HepG2 (cell line): Measurements from ENCODE around the gene GPS1. TPM values are rescaled to one million over a fixed set of nuclear protein-coding genes. Genes with fewer than 3 reads are reported as not detected.
A peak's percentile ranks its signal among the peaks of the same experiment; 100 is the strongest.

Experiments
- IKZF4 ChIP-seq: sonication (generic); formaldehyde crosslinking; IDR thresholded peaks from 2 replicates; pipeline ENCODE4 v1.5.1; 2020; ENCODE audit warnings: borderline replicate concordance, mild to moderate bottlenecking, low read depth, missing genetic modification reagents; ENCODE audit errors: not compliant biosample characterization
- KDM6A ChIP-seq: IDR thresholded peaks from 2 replicates; pipeline ENCODE4 v1.6.1; 2016; ENCODE audit warnings: low read depth
- KLF16 ChIP-seq, 2 experiments: sonication (generic) in 1 of 2; formaldehyde crosslinking in 1 of 2; IDR thresholded peaks; 2 replicates each; pipeline versions ENCODE4 v1.6.1 to v1.8.0; 2016 to 2023; ENCODE audit warnings: missing genetic modification reagents in 2 of 2, missing compliant biosample characterization in 1 of 2
- MED13 ChIP-seq: sonication (generic); formaldehyde crosslinking; IDR thresholded peaks from 2 replicates; pipeline ENCODE4 v1.5.0; 2020; ENCODE audit warnings: missing genetic modification reagents
- NPAS2 ChIP-seq: sonication (generic); formaldehyde crosslinking; IDR thresholded peaks from 2 replicates; pipeline ENCODE4 v1.8.0; 2022; ENCODE audit warnings: mild to moderate bottlenecking, missing genetic modification reagents, borderline replicate concordance
- SNAPC2 ChIP-seq: sonication (generic); formaldehyde crosslinking; IDR thresholded peaks from 2 replicates; pipeline ENCODE4 v1.8.1; 2022; ENCODE audit warnings: mild to moderate bottlenecking, missing genetic modification reagents
- TBP ChIP-seq: sonication (generic); formaldehyde crosslinking; IDR thresholded peaks from 2 replicates; pipeline ENCODE4 v1.5.0; 2020; ENCODE audit warnings: missing genetic modification reagents
- WIZ ChIP-seq: sonication (generic); formaldehyde crosslinking; IDR thresholded peaks from 2 replicates; pipeline ENCODE4 v1.5.1; 2020; ENCODE audit warnings: mild to moderate bottlenecking, missing genetic modification reagents
- ZFP1 ChIP-seq: IDR thresholded peaks from 2 replicates; pipeline ENCODE4 v1.6.1; 2016
- ZNF292 ChIP-seq: sonication (generic); formaldehyde crosslinking; IDR thresholded peaks from 2 replicates; pipeline ENCODE4 v1.8.1; 2022; ENCODE audit warnings: mild to moderate bottlenecking, low read depth, missing genetic modification reagents, borderline replicate concordance
- ZNF589 ChIP-seq: sonication (generic); formaldehyde crosslinking; conservative IDR thresholded peaks from 2 replicates; pipeline ENCODE4 v1.8.0; 2022; ENCODE audit warnings: mild to moderate bottlenecking, moderate library complexity, missing genetic modification reagents
- ZNF619 ChIP-seq: sonication (generic); formaldehyde crosslinking; IDR thresholded peaks from 2 replicates; pipeline ENCODE4 v1.4.0; 2020; ENCODE audit warnings: mild to moderate bottlenecking, missing genetic modification reagents
- ZNF883 ChIP-seq: sonication (generic); formaldehyde crosslinking; IDR thresholded peaks from 2 replicates; pipeline ENCODE4 v1.5.1; 2020; ENCODE audit warnings: mild to moderate bottlenecking, missing genetic modification reagents; ENCODE audit errors: not compliant biosample characterization
- polyA plus RNA-seq, 8 experiments: library from polyadenylated mRNA; depleted of rRNA in 3 of 8; stranded (reverse) in 7 of 8; unstranded in 1 of 8; fragments of >200 nt; fragmentation: Illumina TruSeq in 4 of 8; extraction: Trizol in 4 of 8; gene quantifications; 2 replicates each; pipeline versions ENCODE4 v1.2.1 to v1.2.3, GENCODE V29; 2011 to 2016; ENCODE audit warnings: low read depth in 4 of 8, missing spikeins in 1 of 8, mixed read lengths in 1 of 8; ENCODE audit not compliant: insufficient read depth in 1 of 8
- total RNA-seq, 5 experiments: library from RNA; depleted of rRNA; stranded (reverse); fragments of >200 nt; fragmentation: Illumina TruSeq; extraction: Trizol; gene quantifications; 2 replicates each; pipeline ENCODE4 v1.2.3, GENCODE V29; 2016; ENCODE audit warnings: low read depth in 1 of 5
- TF ChIP-seq, protein P1 (sequence below): sonication (generic); formaldehyde crosslinking; IDR thresholded peaks from 2 replicates; pipeline ENCODE4 v1.5.0; 2020; ENCODE audit warnings: missing genetic modification reagents
- TF ChIP-seq, protein P2 (sequence below): sonication (generic); formaldehyde crosslinking; IDR thresholded peaks from 2 replicates; pipeline ENCODE4 v1.8.1; 2022; ENCODE audit warnings: mild to moderate bottlenecking, missing genetic modification reagents
- TF ChIP-seq, protein P3 (sequence below): sonication (generic); formaldehyde crosslinking; IDR thresholded peaks from 2 replicates; pipeline ENCODE4 v1.4.0; 2020; ENCODE audit warnings: missing genetic modification reagents, mild to moderate bottlenecking, borderline replicate concordance
- TF ChIP-seq, protein P4 (sequence below): sonication (generic); formaldehyde crosslinking; IDR thresholded peaks from 2 replicates; pipeline ENCODE4 v1.5.0; 2020; ENCODE audit warnings: mild to moderate bottlenecking, missing genetic modification reagents, borderline replicate concordance
- TF ChIP-seq, protein P5 (sequence below): sonication (generic); formaldehyde crosslinking; IDR thresholded peaks from 2 replicates; pipeline ENCODE4 v1.8.0; 2023; ENCODE audit warnings: mild to moderate bottlenecking, missing genetic modification reagents

Gene GPS1
- total and polyA plus RNA-seq, 2 of the 13 experiments (the other 11 are each of a cell fraction or from before 2014, with no cell fraction given), result 124 to 128 TPM

DNA sequence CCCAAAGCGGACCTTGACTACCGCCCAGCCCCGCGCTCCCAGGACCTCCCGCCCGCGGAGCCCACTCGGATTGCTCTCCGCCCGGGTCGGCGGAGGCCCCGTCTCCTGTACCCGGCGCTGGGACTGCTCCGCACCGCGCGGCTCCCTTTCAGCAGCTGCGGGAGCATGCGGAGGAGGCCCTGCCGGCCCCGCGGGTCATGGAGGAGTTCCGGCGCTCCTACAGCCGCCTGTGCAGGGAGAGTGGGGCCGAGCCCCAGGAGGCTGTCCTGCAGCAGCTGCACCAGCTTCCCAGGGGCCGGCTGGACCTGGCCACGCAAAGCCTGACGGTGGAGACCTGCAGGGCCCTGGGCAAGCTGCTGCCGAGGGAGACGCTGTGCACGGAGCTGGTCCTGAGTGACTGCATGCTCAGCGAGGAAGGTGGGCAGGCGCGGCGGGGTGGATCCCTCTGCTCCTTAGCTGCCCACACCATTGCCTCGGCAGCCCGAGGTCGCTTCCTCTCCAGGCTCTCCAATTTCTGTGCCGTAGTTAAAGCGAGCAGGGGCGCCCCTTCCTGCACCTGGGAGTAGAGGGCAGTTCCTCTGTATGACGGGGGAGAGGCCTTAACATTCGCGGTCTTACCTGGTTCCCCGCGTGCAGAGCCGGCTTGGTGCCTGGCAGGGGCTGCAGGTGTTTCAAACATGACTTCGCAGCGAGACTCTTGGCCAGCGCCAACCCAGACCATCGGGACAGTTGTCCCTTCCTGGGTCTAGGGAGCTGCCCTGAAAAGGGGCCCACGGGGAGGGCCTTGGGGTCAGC is 28.1 kb upstream of the GPS1 start (continued):
- TF ChIP-seq TBP (CRISPR knock-in tag) (no peak), KLF16 (CRISPR knock-in tag; IDR thresholded peaks at IDR 0.05) (0 out of 4 replicates have a peak, but pooled peaks of 1 of the 2 experiments have one; percentile 7), ZNF619 (CRISPR knock-in tag) (0 out of 2 replicates have a peak, but pooled peaks have one; percentile 7), ZFP1 (CRISPR knock-in tag) (no peak), MED13 (CRISPR knock-in tag) (0 out of 2 replicates have a peak, but pooled peaks have one; percentile 35), NPAS2 (CRISPR knock-in tag) (peak; percentile 90; the same call in 1 of the 2 replicates), WIZ (CRISPR knock-in tag) (peak; percentile 79; the same call in 1 of the 2 replicates), IKZF4 (CRISPR knock-in tag) (no peak), KDM6A (CRISPR knock-in tag) (no peak), ZNF589 (CRISPR knock-in tag) (peak; percentile 56; the same call in 1 of the 2 replicates), ZNF883 (peak; percentile 74), ZNF292 (CRISPR knock-in tag) (no peak; the same call in 1 of the 2 replicates), SNAPC2 (CRISPR knock-in tag) (no peak)
- TF ChIP-seq, protein P1, sequence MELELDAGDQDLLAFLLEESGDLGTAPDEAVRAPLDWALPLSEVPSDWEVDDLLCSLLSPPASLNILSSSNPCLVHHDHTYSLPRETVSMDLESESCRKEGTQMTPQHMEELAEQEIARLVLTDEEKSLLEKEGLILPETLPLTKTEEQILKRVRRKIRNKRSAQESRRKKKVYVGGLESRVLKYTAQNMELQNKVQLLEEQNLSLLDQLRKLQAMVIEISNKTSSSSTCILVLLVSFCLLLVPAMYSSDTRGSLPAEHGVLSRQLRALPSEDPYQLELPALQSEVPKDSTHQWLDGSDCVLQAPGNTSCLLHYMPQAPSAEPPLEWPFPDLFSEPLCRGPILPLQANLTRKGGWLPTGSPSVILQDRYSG (CRISPR knock-in tag), result no peak
- TF ChIP-seq, protein P2, sequence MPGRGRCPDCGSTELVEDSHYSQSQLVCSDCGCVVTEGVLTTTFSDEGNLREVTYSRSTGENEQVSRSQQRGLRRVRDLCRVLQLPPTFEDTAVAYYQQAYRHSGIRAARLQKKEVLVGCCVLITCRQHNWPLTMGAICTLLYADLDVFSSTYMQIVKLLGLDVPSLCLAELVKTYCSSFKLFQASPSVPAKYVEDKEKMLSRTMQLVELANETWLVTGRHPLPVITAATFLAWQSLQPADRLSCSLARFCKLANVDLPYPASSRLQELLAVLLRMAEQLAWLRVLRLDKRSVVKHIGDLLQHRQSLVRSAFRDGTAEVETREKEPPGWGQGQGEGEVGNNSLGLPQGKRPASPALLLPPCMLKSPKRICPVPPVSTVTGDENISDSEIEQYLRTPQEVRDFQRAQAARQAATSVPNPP (CRISPR knock-in tag), result peak; percentile 82; the same call in 1 of the 2 replicates
- TF ChIP-seq, protein P3, sequence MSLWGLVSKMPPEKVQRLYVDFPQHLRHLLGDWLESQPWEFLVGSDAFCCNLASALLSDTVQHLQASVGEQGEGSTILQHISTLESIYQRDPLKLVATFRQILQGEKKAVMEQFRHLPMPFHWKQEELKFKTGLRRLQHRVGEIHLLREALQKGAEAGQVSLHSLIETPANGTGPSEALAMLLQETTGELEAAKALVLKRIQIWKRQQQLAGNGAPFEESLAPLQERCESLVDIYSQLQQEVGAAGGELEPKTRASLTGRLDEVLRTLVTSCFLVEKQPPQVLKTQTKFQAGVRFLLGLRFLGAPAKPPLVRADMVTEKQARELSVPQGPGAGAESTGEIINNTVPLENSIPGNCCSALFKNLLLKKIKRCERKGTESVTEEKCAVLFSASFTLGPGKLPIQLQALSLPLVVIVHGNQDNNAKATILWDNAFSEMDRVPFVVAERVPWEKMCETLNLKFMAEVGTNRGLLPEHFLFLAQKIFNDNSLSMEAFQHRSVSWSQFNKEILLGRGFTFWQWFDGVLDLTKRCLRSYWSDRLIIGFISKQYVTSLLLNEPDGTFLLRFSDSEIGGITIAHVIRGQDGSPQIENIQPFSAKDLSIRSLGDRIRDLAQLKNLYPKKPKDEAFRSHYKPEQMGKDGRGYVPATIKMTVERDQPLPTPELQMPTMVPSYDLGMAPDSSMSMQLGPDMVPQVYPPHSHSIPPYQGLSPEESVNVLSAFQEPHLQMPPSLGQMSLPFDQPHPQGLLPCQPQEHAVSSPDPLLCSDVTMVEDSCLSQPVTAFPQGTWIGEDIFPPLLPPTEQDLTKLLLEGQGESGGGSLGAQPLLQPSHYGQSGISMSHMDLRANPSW (CRISPR knock-in tag), result no peak
- TF ChIP-seq, protein P4, sequence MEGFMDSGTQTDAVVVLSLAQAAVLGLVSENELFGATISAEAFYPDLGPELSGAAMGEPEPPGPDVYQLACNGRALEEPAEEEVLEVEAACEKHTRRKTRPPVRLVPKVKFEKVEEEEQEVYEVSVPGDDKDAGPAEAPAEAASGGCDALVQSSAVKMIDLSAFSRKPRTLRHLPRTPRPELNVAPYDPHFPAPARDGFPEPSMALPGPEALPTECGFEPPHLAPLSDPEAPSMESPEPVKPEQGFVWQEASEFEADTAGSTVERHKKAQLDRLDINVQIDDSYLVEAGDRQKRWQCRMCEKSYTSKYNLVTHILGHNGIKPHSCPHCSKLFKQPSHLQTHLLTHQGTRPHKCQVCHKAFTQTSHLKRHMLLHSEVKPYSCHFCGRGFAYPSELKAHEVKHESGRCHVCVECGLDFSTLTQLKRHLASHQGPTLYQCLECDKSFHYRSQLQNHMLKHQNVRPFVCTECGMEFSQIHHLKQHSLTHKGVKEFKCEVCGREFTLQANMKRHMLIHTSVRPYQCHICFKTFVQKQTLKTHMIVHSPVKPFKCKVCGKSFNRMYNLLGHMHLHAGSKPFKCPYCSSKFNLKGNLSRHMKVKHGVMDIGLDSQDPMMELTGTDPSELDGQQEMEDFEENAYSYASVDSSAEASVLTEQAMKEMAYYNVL, result no peak
- TF ChIP-seq, protein P5, sequence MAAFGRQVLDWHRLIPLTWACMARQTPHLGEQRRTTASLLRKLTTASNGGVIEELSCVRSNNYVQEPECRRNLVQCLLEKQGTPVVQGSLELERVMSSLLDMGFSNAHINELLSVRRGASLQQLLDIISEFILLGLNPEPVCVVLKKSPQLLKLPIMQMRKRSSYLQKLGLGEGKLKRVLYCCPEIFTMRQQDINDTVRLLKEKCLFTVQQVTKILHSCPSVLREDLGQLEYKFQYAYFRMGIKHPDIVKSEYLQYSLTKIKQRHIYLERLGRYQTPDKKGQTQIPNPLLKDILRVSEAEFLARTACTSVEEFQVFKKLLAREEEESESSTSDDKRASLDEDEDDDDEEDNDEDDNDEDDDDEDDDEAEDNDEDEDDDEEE, result peak; percentile 85; the same call in 1 of the 2 replicates
